Activated T-cell treated with anti-CD3 and anti-CD28 coated beads, Interleukin-2, amount 50 U/mL, for 72 hours (primary cell): Measurements from ENCODE around the gene ZDHHC23. TPM values are rescaled to one million over a fixed set of nuclear protein-coding genes. Genes with fewer than 3 reads are reported as not detected.

ENCODE experiments used
- ATAC-seq, 2 donors: fragments of 150-1000 bp; cut with Tn5 transposase; replicated peaks in 1 of 2; 2 replicates each; pipeline ENCODE4 v1.10.0; 2021; ENCODE audit warnings: moderate library complexity in 2 of 2, mild to moderate bottlenecking in 1 of 2
- DNase-seq, 2 donors: peaks; one replicate each; pipeline ENCODE4 v3.0.0; 2021 to 2022; ENCODE audit warnings: mixed read lengths in 1 of 2
- H3K27ac Mint-ChIP-seq: one replicate; pipeline ENCODE4 v1.8.0; 2022; ENCODE audit warnings: mild to moderate bottlenecking, moderate library complexity, mixed read lengths
- H3K27me3 Mint-ChIP-seq: one replicate; pipeline ENCODE4 v1.8.0; 2022; ENCODE audit warnings: low read depth, mixed read lengths
- H3K36me3 Mint-ChIP-seq, 2 donors: one replicate each; pipeline ENCODE4 v1.8.0; 2022; ENCODE audit warnings: mixed read lengths in 2 of 2, mild to moderate bottlenecking in 1 of 2; ENCODE audit not compliant: insufficient read depth in 2 of 2
- H3K4me1 Mint-ChIP-seq: one replicate; pipeline ENCODE4 v1.8.0; 2022; ENCODE audit warnings: low read depth, mixed read lengths
- H3K4me3 Mint-ChIP-seq, 2 donors: one replicate each; pipeline ENCODE4 v1.8.0; 2022; ENCODE audit warnings: mild to moderate bottlenecking in 2 of 2, mixed read lengths in 2 of 2, moderate library complexity in 2 of 2
- H3K9me3 Mint-ChIP-seq, 2 donors: one replicate each; pipeline ENCODE4 v1.8.0; 2022; ENCODE audit warnings: mixed read lengths in 2 of 2
- total RNA-seq, 2 donors: library from RNA; stranded (reverse); gene quantifications; one replicate each; pipeline ENCODE4 v1.2.3, GENCODE V29; 2022

ZDHHC23 gene, protein sequence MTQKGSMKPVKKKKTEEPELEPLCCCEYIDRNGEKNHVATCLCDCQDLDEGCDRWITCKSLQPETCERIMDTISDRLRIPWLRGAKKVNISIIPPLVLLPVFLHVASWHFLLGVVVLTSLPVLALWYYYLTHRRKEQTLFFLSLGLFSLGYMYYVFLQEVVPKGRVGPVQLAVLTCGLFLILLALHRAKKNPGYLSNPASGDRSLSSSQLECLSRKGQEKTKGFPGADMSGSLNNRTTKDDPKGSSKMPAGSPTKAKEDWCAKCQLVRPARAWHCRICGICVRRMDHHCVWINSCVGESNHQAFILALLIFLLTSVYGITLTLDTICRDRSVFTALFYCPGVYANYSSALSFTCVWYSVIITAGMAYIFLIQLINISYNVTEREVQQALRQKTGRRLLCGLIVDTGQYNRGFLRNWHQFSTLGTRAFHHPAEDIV
- total RNA-seq, result 1 to 10 TPM; 3.6 to 4.5 TPM

DNA sequence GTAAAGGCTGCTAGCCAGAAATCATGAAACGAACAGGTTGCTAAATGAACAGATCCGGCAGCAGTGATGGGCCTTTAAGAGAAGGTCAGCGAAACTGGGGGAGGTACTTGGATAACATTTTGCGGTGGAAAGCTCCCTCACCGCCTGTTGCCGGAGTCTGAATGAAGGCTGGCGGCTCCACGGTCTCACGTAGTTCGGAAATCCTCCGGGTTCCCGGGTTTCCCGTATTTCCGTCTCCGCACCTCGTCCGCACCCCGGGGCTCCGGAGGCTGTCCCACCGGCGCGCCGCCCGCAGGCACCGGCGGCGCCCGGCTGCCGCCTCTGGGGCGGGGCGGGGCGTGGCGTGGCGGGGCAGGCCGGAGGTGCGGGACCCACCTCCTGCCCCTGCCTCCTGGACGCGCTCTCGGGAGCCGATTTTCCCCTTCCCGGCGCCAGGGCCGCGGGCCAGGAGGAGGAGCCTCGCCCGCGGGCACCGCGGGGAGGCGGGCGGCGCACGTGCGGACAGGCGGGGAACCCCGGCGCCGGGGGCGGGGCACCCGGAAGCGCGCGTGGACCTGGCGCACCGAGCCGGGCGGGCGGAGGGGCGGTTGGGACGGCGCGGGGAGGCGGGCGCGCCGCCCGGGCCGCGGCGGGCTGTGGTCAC, at the start of gene ZDHHC23:
TSS of gene ZDHHC23 (plus strand) at position 642 of the 643 bp plus-strand sequence. CDS start 790 bp downstream, outside the sequence.
- no peaks in the 10 kb centered on the region for H3K9me3 Mint-ChIP-seq
- H3K36me3 Mint-ChIP-seq, result peaks cover 0 to 3% of the 10 kb centered on the region in 2 donors
- H3K4me3 Mint-ChIP-seq, result peak within 1 kb of the TSS; percentile 77 to 90
- DNase-seq, result peak; percentile 69 to 78
- H3K4me1 Mint-ChIP-seq, result peaks cover 15% of the 10 kb centered on the region
- peak; percentile 85 for ATAC-seq
- H3K27ac Mint-ChIP-seq, result peak within 1 kb of the TSS; percentile 3
- H3K27me3 Mint-ChIP-seq, result peaks cover 29% of the 10 kb centered on the region

DNA sequence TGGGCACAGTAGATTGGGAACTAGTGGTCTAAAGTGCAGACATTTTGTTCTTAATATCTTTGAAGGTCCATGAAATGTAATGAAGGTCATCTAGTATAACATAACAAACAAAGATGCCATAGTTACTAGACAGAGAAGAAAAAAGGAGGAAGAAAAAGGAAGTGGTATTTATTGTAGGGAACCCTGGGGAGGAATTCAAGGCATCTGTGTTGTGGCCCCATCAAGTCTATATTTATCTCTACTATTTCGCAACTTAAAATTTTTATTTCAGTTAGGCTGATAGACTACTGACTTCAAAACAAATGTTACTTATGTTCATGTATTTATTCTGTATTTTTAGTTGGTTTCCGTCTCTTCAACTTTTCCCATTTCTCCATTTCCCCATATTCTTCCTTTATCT, 48.9 kb upstream of the ZDHHC23 start:
- no peaks in the 10 kb centered on the region for H3K27me3 Mint-ChIP-seq
- H3K27ac Mint-ChIP-seq, result no peak overlapping the region
- no peak for ATAC-seq
- no peaks in the 10 kb centered on the region for H3K9me3 Mint-ChIP-seq
- peaks cover 5% of the 10 kb centered on the region for H3K4me1 Mint-ChIP-seq
- no peak overlapping the region for H3K4me3 Mint-ChIP-seq
- DNase-seq, result no peak
- no peaks in the 10 kb centered on the region for H3K36me3 Mint-ChIP-seq

DNA sequence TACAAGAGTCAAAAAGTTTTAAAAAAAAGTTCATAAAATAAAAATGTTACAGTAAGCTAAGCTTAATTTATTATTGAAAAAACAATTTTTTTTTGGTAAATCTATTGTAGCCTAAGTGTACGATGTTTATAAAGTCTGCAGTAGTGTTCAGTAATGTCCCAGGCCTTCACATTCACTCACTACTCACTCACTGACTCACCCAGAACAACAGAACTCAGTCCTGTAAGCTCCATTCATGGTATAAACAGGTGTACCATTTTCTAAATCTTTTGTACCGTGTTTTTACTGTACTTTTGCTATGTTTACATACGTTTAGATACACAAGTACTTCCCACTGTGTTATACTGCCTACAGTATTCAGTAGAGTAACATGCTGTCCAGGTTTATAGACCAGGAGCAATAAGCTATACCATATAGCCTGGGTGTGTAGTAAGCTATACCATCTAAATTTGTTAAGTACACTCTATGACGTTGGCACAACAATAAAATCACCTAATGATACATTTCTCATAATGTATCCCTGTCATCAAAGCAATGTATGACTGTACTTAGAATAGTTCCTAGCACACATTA, 41.2 kb upstream of the ZDHHC23 start:
- H3K36me3 Mint-ChIP-seq, result no peaks in the 10 kb centered on the region
- no peaks in the 10 kb centered on the region for H3K27me3 Mint-ChIP-seq
- DNase-seq (no peak), ATAC-seq (no peak)
- no peaks in the 10 kb centered on the region for H3K4me1 Mint-ChIP-seq
- H3K27ac Mint-ChIP-seq, result no peak overlapping the region
- H3K4me3 Mint-ChIP-seq, result no peak overlapping the region
- no peaks in the 10 kb centered on the region for H3K9me3 Mint-ChIP-seq

DNA sequence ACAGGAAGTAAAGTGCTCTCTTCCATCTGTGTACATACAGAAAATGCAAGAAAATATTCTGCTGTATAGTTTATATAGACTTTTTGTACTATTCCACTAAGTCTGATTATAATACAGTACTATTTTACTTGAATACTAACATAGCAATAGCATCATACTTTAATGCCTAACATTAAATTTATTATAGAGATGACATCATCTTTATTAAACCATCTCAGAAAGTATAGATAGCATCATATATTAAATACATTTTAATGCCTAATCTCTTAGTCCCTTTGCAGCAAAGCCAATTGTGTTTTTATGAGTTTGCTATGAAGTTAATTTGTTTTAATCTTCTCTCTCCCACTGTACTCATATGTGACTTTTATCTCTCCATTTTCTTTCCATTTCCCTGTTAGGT, 39.7 kb upstream of the ZDHHC23 start:
- no peak overlapping the region for H3K4me3 Mint-ChIP-seq
- H3K27me3 Mint-ChIP-seq, result no peaks in the 10 kb centered on the region
- peaks cover 6% of the 10 kb centered on the region for H3K4me1 Mint-ChIP-seq
- H3K36me3 Mint-ChIP-seq, result no peaks in the 10 kb centered on the region
- DNase-seq (no peak), ATAC-seq (no peak)
- no peak overlapping the region for H3K27ac Mint-ChIP-seq
- H3K9me3 Mint-ChIP-seq, result no peaks in the 10 kb centered on the region

DNA sequence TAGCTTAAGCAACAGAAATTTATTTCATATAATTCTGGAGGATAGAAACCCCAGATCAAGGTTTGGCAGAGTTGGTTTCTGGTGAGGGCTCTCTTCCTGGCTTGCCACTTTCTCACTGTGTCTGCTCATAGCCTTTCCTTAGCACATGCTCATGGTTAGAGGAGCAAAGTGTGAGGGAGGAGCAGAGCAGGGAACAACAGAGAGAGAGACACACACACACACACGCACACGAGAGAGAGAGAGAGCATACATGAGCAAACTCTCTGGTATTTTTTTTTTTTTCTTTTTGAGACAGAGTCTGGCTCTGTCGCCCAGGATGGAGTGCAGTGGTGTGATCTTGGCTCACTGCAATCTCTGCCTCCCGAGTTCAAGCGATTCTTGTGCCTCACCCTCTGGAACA, 36.8 kb upstream of the ZDHHC23 start:
- H3K4me3 Mint-ChIP-seq, result no peak overlapping the region
- H3K27me3 Mint-ChIP-seq, result no peaks in the 10 kb centered on the region
- no peaks in the 10 kb centered on the region for H3K9me3 Mint-ChIP-seq
- ATAC-seq (no peak), DNase-seq (no peak)
- H3K4me1 Mint-ChIP-seq, result peaks cover 6% of the 10 kb centered on the region
- H3K36me3 Mint-ChIP-seq, result no peaks in the 10 kb centered on the region
- H3K27ac Mint-ChIP-seq, result no peak overlapping the region

DNA sequence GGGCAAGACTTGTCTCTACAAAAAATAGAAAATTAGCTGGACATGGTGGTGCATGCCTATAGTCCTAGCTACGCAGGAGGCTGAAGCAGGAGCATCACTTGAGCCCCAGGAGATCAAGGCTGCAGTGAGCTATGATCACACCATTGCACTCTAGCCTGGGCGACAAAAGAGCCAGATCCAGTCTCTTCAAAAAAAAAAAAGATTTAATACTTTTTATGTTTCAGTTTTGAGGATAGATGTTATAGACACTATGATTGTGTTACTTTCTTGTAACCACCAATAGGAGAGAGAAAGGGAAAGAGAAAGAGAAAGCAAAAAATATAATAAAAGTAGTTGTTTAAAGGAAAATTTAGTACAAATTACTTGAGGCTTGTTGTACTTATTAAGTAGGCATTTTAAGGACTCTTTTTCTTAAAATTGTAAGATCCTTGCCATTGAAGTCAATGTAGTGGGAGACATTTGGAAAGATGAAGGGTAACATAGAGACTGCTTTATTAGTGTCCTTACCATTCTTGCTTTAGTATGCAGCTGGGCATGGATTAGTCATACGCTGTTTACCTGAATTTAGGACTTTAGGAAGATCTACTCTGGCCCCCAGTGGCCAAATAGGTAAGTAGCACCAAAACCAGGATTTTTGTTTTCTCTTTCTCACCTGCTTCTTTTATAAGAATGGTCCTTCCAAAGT, 35.1 kb upstream of the ZDHHC23 start:
- H3K36me3 Mint-ChIP-seq, result no peaks in the 10 kb centered on the region
- H3K27me3 Mint-ChIP-seq, result no peaks in the 10 kb centered on the region
- H3K27ac Mint-ChIP-seq, result peak overlapping the region; percentile 87
- ATAC-seq, result peak; percentile 91 to 94
- peak; percentile 28 to 45 for DNase-seq
- peaks cover 6% of the 10 kb centered on the region for H3K4me1 Mint-ChIP-seq
- no peaks in the 10 kb centered on the region for H3K9me3 Mint-ChIP-seq
- peak overlapping the region; percentile 34 to 67 for H3K4me3 Mint-ChIP-seq

DNA sequence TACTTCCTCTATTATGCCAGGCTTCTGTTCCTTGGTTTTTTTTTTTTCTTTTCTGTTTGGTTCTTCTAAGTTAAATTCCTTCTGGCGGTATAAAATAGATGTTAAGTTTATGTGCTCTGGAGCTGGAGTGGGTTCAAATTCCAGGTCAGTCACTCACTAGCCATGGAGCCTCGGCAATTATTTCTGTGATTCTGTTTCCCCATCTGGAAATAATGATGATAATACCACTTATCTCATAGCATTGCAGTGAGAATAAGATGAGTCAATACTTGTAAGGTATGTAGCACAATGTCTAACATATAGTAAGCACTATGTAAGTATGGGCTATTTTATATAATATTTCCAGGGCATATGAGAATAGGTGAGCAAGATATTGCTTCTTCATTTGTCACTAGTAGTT, 33.2 kb upstream of the ZDHHC23 start:
- H3K36me3 Mint-ChIP-seq, result no peaks in the 10 kb centered on the region
- no peak for DNase-seq
- no peak overlapping the region for H3K4me3 Mint-ChIP-seq
- no peaks in the 10 kb centered on the region for H3K27me3 Mint-ChIP-seq
- H3K9me3 Mint-ChIP-seq, result no peaks in the 10 kb centered on the region
- ATAC-seq, result no peak
- H3K27ac Mint-ChIP-seq, result no peak overlapping the region
- peaks cover 6% of the 10 kb centered on the region for H3K4me1 Mint-ChIP-seq

DNA sequence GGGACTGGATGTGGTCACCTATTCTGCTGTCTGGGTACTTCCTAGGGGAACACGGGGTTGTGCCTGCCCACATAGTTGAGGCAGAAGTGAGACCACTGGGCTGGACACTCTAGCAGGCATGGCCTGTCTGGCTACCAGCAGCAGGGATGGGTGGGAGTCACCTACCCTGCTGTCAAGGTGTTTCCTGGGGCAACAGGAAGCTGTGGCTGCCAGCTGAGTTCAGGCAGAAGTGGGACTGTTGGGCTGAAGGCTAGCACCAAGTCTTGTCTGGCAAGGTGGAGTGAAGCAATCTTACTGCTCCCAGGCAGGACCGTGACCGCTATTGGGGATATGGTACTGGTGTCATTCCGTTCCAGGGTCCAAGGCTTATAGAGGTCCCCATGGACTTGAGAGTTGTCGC, 20.3 kb upstream of the ZDHHC23 start:
- Mint-ChIP-seq H3K27ac (no peak overlapping the region), H3K4me3 (no peak overlapping the region), H3K4me1 (no peaks in the 10 kb centered on the region), H3K9me3 (peaks cover 19 to 20% of the 10 kb centered on the region in 2 donors), H3K27me3 (peaks cover 14% of the 10 kb centered on the region), H3K36me3 (peaks cover 14% of the 10 kb centered on the region in 2 donors)
- no peak for ATAC-seq
- DNase-seq, result no peak

DNA sequence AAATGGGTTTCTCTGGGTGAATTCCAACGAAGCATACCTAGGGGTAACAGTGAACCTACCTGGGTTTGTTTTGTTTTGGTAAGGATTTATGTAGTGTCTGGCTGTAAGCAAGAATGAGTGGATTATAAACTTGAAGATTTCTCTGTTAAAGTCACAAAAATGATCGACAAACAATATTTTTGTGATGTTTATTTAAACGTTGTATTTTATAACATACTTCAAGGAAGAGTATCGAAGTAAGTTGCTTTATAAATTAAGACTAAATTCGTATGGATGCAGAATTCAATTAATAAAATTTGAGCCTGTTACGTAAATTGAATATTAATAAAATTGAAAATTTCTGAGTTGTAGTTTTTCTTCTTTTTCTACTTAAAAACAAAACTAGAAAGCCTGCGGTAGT, 982 bp upstream of the ZDHHC23 start:
- peaks cover 29% of the 10 kb centered on the region for H3K27me3 Mint-ChIP-seq
- H3K9me3 Mint-ChIP-seq, result no peaks in the 10 kb centered on the region
- peak overlapping the region; percentile 77 to 90 for H3K4me3 Mint-ChIP-seq
- no peak for DNase-seq
- H3K27ac Mint-ChIP-seq, result peak overlapping the region; percentile 30
- H3K36me3 Mint-ChIP-seq, result peaks cover 0 to 3% of the 10 kb centered on the region in 2 donors
- H3K4me1 Mint-ChIP-seq, result peaks cover 15% of the 10 kb centered on the region
- ATAC-seq, result no peak

DNA sequence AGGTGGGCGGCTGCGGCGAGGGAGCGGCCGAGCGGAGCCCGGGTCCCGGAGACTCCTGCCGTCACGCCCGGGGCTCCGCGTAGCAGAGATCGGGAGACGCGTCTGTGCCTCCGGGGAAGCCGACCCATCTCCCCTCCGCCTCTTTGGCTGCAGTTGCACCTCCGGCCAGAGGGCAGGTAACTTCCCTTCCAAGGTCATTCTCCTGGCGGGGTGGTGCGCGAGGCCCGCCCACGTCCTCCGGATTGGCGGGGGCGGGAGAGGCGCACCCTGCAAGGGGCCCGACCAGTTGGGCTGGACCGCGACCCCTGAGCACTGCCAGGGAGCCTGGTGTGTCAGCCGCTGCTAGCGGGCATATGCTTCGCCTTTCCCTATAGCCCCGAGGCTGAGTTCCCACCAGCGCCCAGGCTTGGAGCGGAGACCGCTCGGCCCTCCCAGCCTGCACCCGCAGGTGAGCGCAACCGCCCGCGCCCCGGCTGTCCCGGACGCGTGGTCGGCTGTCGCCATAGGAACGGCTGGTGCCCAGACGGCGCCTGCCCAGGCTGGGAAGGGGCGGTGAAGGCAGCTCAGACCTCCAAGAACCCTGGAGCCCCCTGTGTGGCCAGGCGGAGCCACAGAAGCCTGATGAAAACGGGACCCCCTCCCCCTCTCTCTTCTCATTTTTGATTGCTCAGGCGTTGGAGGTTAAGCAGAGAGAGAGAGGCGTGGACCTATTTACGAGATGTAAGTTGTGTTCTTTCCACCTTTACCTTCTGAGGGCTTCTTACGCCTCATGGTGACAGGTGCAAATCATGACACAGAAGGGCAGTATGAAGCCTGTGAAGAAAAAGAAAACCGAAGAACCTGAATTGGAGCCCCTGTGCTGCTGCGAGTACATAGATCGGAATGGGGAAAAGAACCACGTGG, 453 bp downstream of the ZDHHC23 start:
- H3K4me1 Mint-ChIP-seq, result peaks cover 16% of the 10 kb centered on the region
- H3K4me3 Mint-ChIP-seq, result peak overlapping the region; percentile 64 to 75
- no peak overlapping the region for H3K27ac Mint-ChIP-seq
- peaks cover 29% of the 10 kb centered on the region for H3K27me3 Mint-ChIP-seq
- ATAC-seq, result peak; percentile 48 to 55
- no peaks in the 10 kb centered on the region for H3K9me3 Mint-ChIP-seq
- peak; percentile 43 to 44 for DNase-seq
- peaks cover 0 to 3% of the 10 kb centered on the region in 2 donors for H3K36me3 Mint-ChIP-seq

DNA sequence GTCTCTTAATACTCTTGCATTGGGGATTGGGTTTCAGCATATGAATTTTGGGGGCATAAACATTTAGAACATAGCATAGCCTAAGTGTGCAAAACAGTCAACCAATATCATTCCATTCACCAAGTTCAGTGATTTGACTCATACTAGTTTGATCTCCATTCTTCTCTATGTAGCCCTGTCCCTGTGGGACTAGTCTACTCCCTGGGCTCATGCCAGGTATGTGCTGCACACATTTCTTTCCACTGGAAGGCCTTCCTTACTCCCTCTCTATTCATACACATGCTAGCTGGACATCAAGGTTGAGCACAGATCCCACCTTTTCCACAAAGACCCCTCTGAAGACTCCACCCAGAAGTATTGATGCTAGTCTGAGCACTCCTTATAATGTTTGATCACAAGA, 5.1 kb downstream of the ZDHHC23 start:
- H3K9me3 Mint-ChIP-seq, result no peaks in the 10 kb centered on the region
- peaks cover 13% of the 10 kb centered on the region for H3K27me3 Mint-ChIP-seq
- peaks cover 24% of the 10 kb centered on the region for H3K4me1 Mint-ChIP-seq
- no peak overlapping the region for H3K27ac Mint-ChIP-seq
- H3K4me3 Mint-ChIP-seq, result no peak overlapping the region
- DNase-seq (no peak), ATAC-seq (no peak)
- H3K36me3 Mint-ChIP-seq, result no peaks in the 10 kb centered on the region

DNA sequence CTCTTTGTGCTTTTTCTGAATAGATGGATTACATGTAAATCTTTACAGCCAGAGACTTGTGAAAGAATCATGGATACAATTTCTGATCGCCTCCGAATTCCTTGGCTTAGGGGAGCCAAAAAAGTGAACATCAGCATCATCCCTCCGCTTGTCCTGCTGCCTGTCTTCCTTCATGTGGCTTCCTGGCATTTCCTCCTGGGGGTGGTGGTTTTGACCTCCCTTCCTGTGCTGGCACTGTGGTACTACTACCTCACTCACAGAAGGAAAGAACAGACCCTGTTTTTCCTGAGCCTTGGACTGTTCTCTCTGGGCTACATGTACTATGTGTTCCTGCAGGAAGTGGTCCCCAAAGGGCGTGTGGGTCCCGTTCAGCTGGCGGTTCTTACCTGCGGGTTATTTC, 5.9 kb downstream of the ZDHHC23 start:
- peaks cover 22% of the 10 kb centered on the region for H3K4me1 Mint-ChIP-seq
- H3K36me3 Mint-ChIP-seq, result no peaks in the 10 kb centered on the region
- no peak overlapping the region for H3K27ac Mint-ChIP-seq
- H3K4me3 Mint-ChIP-seq, result no peak overlapping the region
- no peak for DNase-seq
- ATAC-seq, result no peak
- peaks cover 13% of the 10 kb centered on the region for H3K27me3 Mint-ChIP-seq
- no peaks in the 10 kb centered on the region for H3K9me3 Mint-ChIP-seq
